NCI-H1436 (cell line): ENCODE measurements around the gene ITGA3.
A peak's percentile ranks its signal among the peaks of the same experiment; 100 is the strongest.

Experiments used
- DNase-seq: peaks from one replicate; lab custom pipeline; 2025; lab: John Stamatoyannopoulos, UW

Gene ITGA3

GRCh38 chr17:50129728-50130558 is 74.0 kb downstream of the ITGA3 start, which contains the start of gene SAMD14:
Gene SAMD14 (minus strand): TSS chr17:50130160. CDS start chr17:50124959, 5,201 bp downstream.
- DNase-seq: peak; percentile 43

- peak; percentile 76 for DNase-seq
Observed at GRCh38 chr17:50130559-50131305, 74.8 kb downstream of the ITGA3 start.

DNA sequence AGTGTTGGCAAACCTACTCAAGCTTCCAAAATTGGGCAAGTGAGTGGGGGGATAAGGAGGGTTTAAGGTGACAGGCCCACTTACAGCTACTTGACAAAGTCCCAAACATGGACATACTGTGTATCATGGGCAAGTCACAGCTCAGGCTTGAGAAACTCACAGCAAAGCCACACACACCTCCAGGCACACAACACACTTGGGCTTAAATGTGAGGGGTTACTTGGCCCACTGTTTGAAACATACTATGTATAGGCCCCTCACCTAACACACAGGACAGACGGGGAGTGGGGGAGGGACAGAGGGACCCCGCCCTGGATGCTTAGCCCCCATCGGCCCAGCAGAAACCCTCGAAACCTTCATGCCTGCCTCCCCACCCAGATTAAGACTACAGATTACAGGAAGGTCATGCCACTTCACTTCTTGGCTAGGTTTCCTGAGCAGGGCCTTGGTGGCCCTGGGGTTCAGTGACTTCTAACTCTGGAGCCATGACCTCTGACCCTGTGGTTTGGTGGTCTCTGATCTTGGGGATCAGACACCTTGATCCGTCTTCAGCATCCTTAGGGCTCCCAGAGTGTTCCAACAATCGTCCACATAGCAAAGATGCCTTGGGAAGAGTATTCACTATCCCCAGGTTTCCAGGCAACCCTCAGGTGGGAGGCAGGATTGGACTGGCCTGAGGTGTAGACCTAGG is 76.3 kb downstream of the ITGA3 start:
- no peak for DNase-seq

- no peak for DNase-seq
Observed at GRCh38 chr17:50133028-50133768, 77.3 kb downstream of the ITGA3 start.

- DNase-seq: no peak
Observed at GRCh38 chr17:50133769-50134099, 77.8 kb downstream of the ITGA3 start.

- no peak for DNase-seq
Observed at GRCh38 chr17:50134206-50135110, 78.5 kb downstream of the ITGA3 start.

DNA sequence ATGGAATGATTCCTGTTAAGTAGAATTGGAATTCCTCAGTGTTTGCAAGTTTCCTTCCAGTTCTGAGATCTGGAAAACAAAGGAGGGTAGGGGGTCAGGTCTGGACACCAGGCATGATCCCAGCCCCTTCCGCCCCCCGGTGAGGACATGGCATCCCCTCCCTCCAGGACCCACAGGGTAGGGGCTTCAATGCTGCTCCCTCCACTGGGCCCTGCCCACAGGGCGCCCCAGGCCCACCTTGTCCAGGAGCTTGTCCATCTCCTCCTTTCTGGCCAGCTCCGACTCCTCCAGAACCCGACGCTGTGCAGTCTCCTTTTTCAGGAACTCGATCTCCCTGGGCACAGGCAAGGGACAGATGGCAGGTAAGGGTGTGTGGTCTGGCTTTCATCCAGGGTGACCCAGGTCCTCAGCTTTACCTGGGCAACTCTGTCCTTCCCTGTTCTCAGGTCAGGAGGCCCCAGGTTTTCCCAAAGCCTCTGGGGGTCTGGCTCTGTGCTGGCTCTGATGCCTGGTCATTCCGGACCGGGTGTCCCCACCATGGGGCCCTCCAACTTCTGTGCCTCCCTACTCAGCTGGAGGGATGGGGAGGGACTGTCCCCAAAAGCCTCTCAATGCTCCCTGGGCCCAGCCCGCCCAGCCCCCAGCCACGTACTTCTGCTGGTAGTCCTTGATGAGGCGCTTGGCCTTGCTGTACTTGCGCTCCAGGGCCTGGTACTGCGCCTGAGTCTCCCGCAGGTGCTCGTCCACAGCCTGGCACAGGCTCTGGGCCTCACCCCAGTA is 79.6 kb downstream of the ITGA3 start:
- DNase-seq: no peak

GRCh38 chr17:50136096-50136687 is 80.3 kb downstream of the ITGA3 start:
- no peak for DNase-seq

GRCh38 chr17:50137042-50137441 is 81.1 kb downstream of the ITGA3 start:
- no peak for DNase-seq

GRCh38 chr17:50139185-50139783 is 83.4 kb downstream of the ITGA3 start:
- DNase-seq: no peak
